GM18909 (cell line): ENCODE measurements around the gene TEC.

Experiments used
- ATAC-seq: cut with Tn5 transposase; IDR thresholded peaks from one replicate; pipeline ENCODE4 v1.9.1; 2021; ENCODE audit warnings: mild to moderate bottlenecking; ENCODE audit not compliant: unreplicated experiment, poor library complexity

TEC gene

GRCh38 chr4:48103483-48104139, 166.0 kb downstream of the TEC start:
- ATAC-seq, result peak; percentile 84

GRCh38 chr4:48102303-48102702, 167.3 kb downstream of the TEC start:
- ATAC-seq, result no peak

GRCh38 chr4:48100256-48100655, 169.4 kb downstream of the TEC start:
- no peak for ATAC-seq

DNA sequence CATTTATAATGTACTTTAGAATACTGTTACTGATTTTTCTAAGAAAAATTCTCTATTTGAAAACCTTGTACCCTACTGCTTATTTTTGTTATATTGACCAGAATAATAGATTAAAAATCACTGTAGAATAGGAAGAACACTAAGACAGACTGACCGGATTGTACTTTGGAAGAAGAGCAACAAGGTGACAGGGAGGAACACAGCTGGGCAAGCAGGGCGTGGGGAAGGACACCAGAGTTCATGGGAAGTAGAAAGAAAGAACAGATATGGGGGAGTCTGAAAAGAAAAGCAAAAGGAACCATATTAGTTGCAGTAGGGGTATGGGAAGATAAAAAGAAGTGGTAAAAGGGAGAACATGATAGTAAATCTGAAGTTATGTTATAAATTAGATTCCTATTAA, 174.2 kb downstream of the TEC start:
- ATAC-seq, result no peak

DNA sequence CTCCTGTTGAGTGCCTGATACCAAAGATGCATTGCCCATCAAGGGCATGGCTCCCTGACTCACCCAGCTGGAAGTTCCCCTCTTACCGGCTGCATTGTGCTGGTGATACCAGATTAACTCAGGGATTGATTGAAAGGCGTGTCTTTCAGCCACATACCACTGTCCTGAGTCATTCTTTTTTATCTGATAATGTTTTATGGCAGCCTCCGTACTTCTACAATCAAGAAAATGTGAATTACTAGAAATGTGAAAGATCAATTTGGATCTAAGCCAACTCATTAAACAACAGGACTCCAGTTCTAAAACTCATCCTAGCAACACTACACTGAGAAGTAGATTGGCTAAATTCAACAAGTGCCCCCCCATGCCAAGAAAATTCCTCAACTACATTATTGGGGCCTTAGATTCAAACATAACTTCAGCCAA, 175.6 kb downstream of the TEC start:
- ATAC-seq, result no peak

- no peak for ATAC-seq
Measured at GRCh38 chr4:48090621-48091020, 179.0 kb downstream of the TEC start.

GRCh38 chr4:48085821-48086589, 183.6 kb downstream of the TEC start:
- no peak for ATAC-seq
